Measurements from ENCODE around the gene PARL.
"Not testable (repeated sequence)": the region's sequence is repeated elsewhere in the genome, so short reads cannot be mapped to it uniquely, and the experiment has no call there.

Gene PARL

GRCh38 chr3:183884097-183884426 is 618 bp downstream of the PARL start:
- Mint-ChIP-seq H3K4me1 (peaks cover 40% of the 10 kb centered on the region), H3K9me3 (no peaks in the 10 kb centered on the region), H3K27ac (peak overlapping the region; percentile 97), H3K27me3 (no peaks in the 10 kb centered on the region), H3K4me3 (peak overlapping the region; percentile 92 to 94)
- ATAC-seq = no peak
- DNase-seq = no peak

GRCh38 chr3:183883291-183884096 is 1.2 kb downstream of the PARL start:
- Mint-ChIP-seq H3K4me1 (peaks cover 45% of the 10 kb centered on the region), H3K27ac (peak overlapping the region; percentile 97)

GRCh38 chr3:183880121-183880520 is 4.6 kb downstream of the PARL start:
- DNase-seq (no peak), ATAC-seq (no peak)
- Mint-ChIP-seq H3K27ac (no peak overlapping the region), H3K4me3 (no peak overlapping the region), H3K9me3 (no peaks in the 10 kb centered on the region), H3K4me1 (peaks cover 46% of the 10 kb centered on the region), H3K27me3 (no peaks in the 10 kb centered on the region)

More at GRCh38 chr3:183883291-183884096, 1.2 kb downstream of the PARL start:
- peak overlapping the region; percentile 92 to 94 for H3K4me3 Mint-ChIP-seq
- no peaks in the 10 kb centered on the region for H3K9me3 Mint-ChIP-seq
- ATAC-seq = no peak
- no peak for DNase-seq
- H3K27me3 Mint-ChIP-seq = no peaks in the 10 kb centered on the region

- H3K27ac Mint-ChIP-seq = no peak overlapping the region
- H3K4me1 Mint-ChIP-seq = peaks cover 46% of the 10 kb centered on the region
- no peak for DNase-seq
- no peak overlapping the region for H3K4me3 Mint-ChIP-seq
- no peaks in the 10 kb centered on the region for H3K27me3 Mint-ChIP-seq
- H3K9me3 Mint-ChIP-seq = no peaks in the 10 kb centered on the region
- ATAC-seq = no peak
Observed at GRCh38 chr3:183879243-183879642, 5.4 kb downstream of the PARL start.

DNA sequence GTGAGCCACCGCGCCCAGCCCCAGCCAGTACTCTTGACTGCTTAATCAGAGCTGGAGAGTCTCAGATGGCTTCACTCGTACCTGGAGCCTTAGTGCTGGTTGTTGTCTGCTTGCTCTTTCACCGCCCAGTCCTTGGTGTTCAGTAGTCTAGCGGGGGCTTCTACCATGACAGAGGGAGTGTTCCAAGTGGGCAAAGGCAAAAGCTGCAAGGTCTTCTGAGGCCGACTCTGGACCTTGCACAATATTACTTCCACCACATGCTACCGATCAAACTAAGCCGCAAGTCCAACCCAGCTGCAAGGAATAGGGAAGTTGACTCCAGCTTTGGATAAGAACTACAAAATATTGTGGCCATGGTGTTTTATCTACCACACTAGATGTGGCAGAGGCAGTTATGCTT is 6.6 kb downstream of the PARL start:
- no peaks in the 10 kb centered on the region for H3K27me3 Mint-ChIP-seq
- ATAC-seq = no peak
- peak overlapping the region in 1 of 2 donors; percentile 83 for H3K27ac Mint-ChIP-seq
- H3K4me1 Mint-ChIP-seq = peaks cover 38% of the 10 kb centered on the region
- H3K9me3 Mint-ChIP-seq = no peaks in the 10 kb centered on the region
- no peak overlapping the region for H3K4me3 Mint-ChIP-seq
- no peak for DNase-seq

GRCh38 chr3:183877227-183877626 is 7.5 kb downstream of the PARL start:
- not testable (repeated sequence) for ATAC-seq, H3K9me3 Mint-ChIP-seq, H3K27ac Mint-ChIP-seq, DNase-seq, H3K27me3 Mint-ChIP-seq, H3K4me3 Mint-ChIP-seq
- H3K4me1 Mint-ChIP-seq = peaks cover 44% of the 10 kb centered on the region

GRCh38 chr3:183875411-183875810 is 9.3 kb downstream of the PARL start:
- no peak for DNase-seq
- peaks cover 48% of the 10 kb centered on the region for H3K4me1 Mint-ChIP-seq

GRCh38 chr3:183873914-183874313 is 10.8 kb downstream of the PARL start:
- H3K4me1 Mint-ChIP-seq = peaks cover 40% of the 10 kb centered on the region
- peak overlapping the region in 1 of 2 donors; percentile 84 for H3K27ac Mint-ChIP-seq

More at GRCh38 chr3:183875411-183875810, 9.3 kb downstream of the PARL start:
- no peak overlapping the region for H3K4me3 Mint-ChIP-seq
- peak overlapping the region in 1 of 2 donors; percentile 80 for H3K27ac Mint-ChIP-seq
- no peaks in the 10 kb centered on the region for H3K9me3 Mint-ChIP-seq
- ATAC-seq = no peak
- H3K27me3 Mint-ChIP-seq = no peaks in the 10 kb centered on the region

DNA sequence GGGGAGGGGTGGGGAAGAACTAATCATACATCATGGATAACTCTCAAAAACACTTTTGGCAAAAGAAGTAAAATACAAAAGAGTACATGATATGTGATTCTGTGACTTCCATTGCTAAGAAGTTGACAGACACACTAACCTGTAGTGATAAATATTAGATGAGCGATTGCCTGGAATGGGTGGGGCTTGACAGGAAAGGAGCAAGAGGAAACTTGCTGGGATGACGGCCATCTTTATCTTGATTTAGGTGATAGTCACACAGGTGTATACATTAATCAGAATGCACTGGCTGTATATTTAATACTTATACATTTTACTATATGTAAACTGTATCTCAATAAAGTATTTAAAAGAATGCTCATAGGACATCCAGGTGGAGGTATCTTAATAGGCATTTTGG is 13.1 kb downstream of the PARL start:
- DNase-seq (no peak), ATAC-seq (no peak)
- Mint-ChIP-seq H3K27ac (no peak overlapping the region), H3K27me3 (no peaks in the 10 kb centered on the region), H3K4me1 (peaks cover 31% of the 10 kb centered on the region), H3K4me3 (no peak overlapping the region), H3K9me3 (no peaks in the 10 kb centered on the region)

More at GRCh38 chr3:183873914-183874313, 10.8 kb downstream of the PARL start:
- H3K4me3 Mint-ChIP-seq = no peak overlapping the region
- ATAC-seq = no peak
- H3K27me3 Mint-ChIP-seq = no peaks in the 10 kb centered on the region
- H3K9me3 Mint-ChIP-seq = no peaks in the 10 kb centered on the region
- DNase-seq = no peak

DNA sequence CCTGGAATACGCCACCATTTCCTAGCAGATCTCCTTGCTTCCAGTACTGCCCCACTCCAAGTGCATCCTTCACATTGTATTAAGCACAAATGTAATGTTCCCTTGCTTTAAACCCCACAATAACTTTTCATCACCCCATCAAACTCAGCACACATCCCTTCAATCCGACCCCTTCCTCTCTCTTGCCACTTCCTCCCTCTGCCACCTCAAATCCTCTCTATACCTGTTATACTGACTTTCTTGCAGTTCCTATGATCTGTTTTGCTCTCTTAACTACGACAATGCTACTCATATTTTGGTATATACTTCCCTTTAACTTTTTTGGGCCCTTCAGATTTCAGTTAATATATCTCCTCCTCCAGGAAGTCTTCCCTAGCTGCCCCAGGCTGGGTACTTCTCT is 14.1 kb downstream of the PARL start:
- ATAC-seq = peak; percentile 53
- Mint-ChIP-seq H3K4me1 (peaks cover 30% of the 10 kb centered on the region), H3K9me3 (no peaks in the 10 kb centered on the region), H3K27me3 (no peaks in the 10 kb centered on the region), H3K4me3 (no peak overlapping the region), H3K27ac (no peak overlapping the region)
- no peak for DNase-seq

- Mint-ChIP-seq H3K4me3 (no peak overlapping the region), H3K27me3 (no peaks in the 10 kb centered on the region), H3K27ac (no peak overlapping the region), H3K4me1 (peaks cover 30% of the 10 kb centered on the region), H3K9me3 (no peaks in the 10 kb centered on the region)
- DNase-seq = no peak
- no peak for ATAC-seq
Observed at GRCh38 chr3:183868796-183869195, 15.9 kb downstream of the PARL start.

- Mint-ChIP-seq H3K4me1 (no peaks in the 10 kb centered on the region), H3K9me3 (no peaks in the 10 kb centered on the region), H3K27me3 (no peaks in the 10 kb centered on the region), H3K4me3 (no peak overlapping the region), H3K27ac (no peak overlapping the region)
- DNase-seq = no peak
- no peak for ATAC-seq
Observed at GRCh38 chr3:183862610-183863009, 22.1 kb downstream of the PARL start.

GRCh38 chr3:183857863-183858262 is 26.8 kb downstream of the PARL start:
- no peak overlapping the region for H3K4me3 Mint-ChIP-seq
- ATAC-seq (no peak), DNase-seq (no peak)
- no peaks in the 10 kb centered on the region for H3K27me3 Mint-ChIP-seq
- no peak overlapping the region for H3K27ac Mint-ChIP-seq
- H3K9me3 Mint-ChIP-seq = no peaks in the 10 kb centered on the region
- H3K4me1 Mint-ChIP-seq = peaks cover 9% of the 10 kb centered on the region

- no peak for DNase-seq
- Mint-ChIP-seq H3K4me1 (peaks cover 15% of the 10 kb centered on the region), H3K9me3 (no peaks in the 10 kb centered on the region), H3K27ac (peak overlapping the region in 1 of 2 donors; percentile 35), H3K4me3 (no peak overlapping the region), H3K27me3 (no peaks in the 10 kb centered on the region)
- ATAC-seq = no peak
Observed at GRCh38 chr3:183854318-183855035, 30.2 kb downstream of the PARL start.

DNA sequence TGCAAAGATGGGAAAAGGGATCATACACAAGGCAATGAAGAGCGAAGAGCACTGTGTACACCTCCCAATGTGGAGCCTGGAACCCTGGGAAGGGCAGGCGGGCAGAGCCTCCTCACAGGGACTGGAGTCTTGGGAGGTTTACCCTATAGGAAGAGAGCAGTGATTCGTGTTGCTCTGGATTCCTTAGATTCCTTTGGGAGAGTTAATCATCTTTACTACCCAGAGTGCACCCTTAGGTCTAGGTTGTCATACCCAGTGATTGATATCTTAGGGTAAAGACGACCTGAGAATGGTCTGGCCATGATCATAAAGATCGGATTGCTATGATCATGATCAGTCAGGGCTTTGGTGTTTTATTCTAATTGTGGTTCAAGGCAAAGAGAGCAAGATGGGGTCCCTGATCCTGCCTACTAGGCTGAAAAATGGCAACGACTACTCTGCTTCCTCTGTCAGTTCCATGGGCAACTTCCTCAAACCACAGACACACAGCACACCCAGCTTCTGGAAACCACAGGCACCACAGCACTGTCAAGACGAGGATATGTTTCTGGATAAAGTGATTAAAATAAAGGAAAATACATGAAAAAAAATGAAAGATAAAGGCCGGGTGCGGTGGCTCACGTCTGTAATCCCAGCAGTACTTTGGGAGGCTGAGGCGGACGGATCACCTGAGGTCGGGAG is 38.9 kb downstream of the PARL start:
- Mint-ChIP-seq H3K27ac (peak overlapping the region; percentile 63 to 80), H3K9me3 (no peaks in the 10 kb centered on the region), H3K4me1 (peaks cover 24% of the 10 kb centered on the region), H3K4me3 (no peak overlapping the region), H3K27me3 (no peaks in the 10 kb centered on the region)
- no peak for DNase-seq
- no peak for ATAC-seq

GRCh38 chr3:183845090-183845489 is 39.6 kb downstream of the PARL start:
- H3K27ac Mint-ChIP-seq = peak overlapping the region; percentile 63 to 80
- ATAC-seq (no peak), DNase-seq (no peak)
- no peaks in the 10 kb centered on the region for H3K9me3 Mint-ChIP-seq
- H3K27me3 Mint-ChIP-seq = no peaks in the 10 kb centered on the region
- peaks cover 20% of the 10 kb centered on the region for H3K4me1 Mint-ChIP-seq
- no peak overlapping the region for H3K4me3 Mint-ChIP-seq
